Neuron (in vitro differentiated cells): ENCODE results near the gene NUP42.
"Not testable (repeated sequence)": the region's sequence is repeated elsewhere in the genome, so short reads cannot be mapped to it uniquely, and the experiment has no call there.

Experiments
- H2AFZ ChIP-seq: one replicate; pipeline ENCODE4 v1.6.1; 2013; ENCODE audit warnings: low read depth, mild to moderate bottlenecking, inconsistent platforms, low read length, moderate library complexity
- H3K27me3 ChIP-seq: one replicate; pipeline ENCODE4 v1.6.1; 2013; ENCODE audit warnings: low read length; ENCODE audit not compliant: insufficient read depth
- H3K36me3 ChIP-seq: one replicate; pipeline ENCODE4 v1.6.1; 2013; ENCODE audit warnings: low read length; ENCODE audit not compliant: insufficient read depth
- H3K4me1 ChIP-seq: one replicate; pipeline ENCODE4 v1.6.1; 2013; ENCODE audit warnings: low read length; ENCODE audit not compliant: insufficient read depth
- H3K4me3 ChIP-seq: 2 replicates; pipeline ENCODE4 v1.5.1; 2013; ENCODE audit warnings: mild to moderate bottlenecking, low read length, moderate library complexity
- H3K9me3 ChIP-seq: one replicate; pipeline ENCODE4 v1.6.1; 2013; ENCODE audit warnings: low read length

Gene NUP42

DNA sequence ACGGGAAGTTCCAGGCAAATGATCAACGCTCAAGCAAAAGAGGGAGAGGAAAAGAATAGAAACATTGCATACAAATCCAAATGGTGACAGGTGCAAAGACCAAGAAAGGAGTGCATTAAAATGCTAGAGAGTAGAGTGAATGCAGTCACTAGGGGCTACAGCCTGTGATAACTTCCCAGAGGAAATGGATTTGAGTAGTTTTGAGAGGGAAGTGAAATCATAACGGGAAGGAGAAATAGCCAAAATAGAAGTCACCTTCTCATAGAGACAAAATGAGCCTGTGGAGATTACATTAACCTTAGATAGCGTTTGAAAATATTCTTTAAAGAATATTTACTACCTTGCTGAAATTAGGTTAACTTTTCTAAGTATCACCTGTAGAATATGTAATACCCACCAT is 26.5 kb downstream of the NUP42 start:
- H3K9me3 ChIP-seq: peaks cover 3% of the 10 kb centered on the region
- H3K4me1 ChIP-seq: no peaks in the 10 kb centered on the region
- peaks cover 6% of the 10 kb centered on the region for H3K36me3 ChIP-seq
- H2AFZ ChIP-seq: no peak overlapping the region
- H3K27me3 ChIP-seq: no peaks in the 10 kb centered on the region
- no peak overlapping the region for H3K4me3 ChIP-seq

DNA sequence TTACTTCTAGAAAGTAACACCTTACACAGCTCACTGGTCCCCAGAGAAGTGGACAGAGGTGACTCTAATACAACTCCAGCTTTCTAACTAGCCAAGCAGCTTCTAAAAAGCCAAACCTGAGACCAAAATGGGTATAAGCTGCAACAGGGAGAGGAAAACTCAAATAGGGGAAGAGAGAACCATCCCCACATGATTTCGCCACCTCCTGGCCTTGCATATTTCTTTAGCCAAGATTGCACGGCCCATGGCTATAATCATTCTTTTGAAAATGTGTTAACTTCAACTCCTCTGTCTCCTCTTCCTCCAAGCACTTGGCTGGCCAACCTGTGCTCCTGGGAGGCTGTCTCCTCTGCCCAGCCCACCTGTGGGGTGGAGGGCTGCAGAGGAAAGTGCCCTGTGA is 28.7 kb downstream of the NUP42 start:
- no peak overlapping the region for H2AFZ ChIP-seq
- no peak overlapping the region for H3K4me3 ChIP-seq
- peaks cover 3% of the 10 kb centered on the region for H3K9me3 ChIP-seq
- no peaks in the 10 kb centered on the region for H3K27me3 ChIP-seq
- H3K4me1 ChIP-seq: no peaks in the 10 kb centered on the region
- H3K36me3 ChIP-seq: no peaks in the 10 kb centered on the region

DNA sequence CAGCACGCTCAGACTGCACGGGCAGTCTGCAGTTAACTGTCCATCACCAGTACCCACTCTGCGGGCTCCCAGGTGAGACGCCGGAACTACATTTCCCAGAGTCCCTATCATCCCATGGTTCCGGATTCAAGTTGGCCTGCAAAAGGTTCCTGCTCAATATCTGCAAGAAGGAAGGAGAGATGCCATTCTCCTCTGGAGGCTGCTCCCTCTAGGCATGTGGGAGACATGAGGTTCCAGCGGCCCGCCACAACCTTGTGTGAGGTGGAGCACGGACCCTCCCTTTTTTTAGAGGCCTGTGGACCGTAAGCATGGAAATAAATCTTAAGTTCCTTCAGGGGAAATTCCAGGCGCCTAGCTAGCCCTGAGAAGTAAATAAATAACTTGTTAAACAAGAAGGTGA is 29.7 kb downstream of the NUP42 start:
- Histone ChIP-seq H3K36me3 (no peaks in the 10 kb centered on the region), H3K4me3 (no peak overlapping the region), H2AFZ (no peak overlapping the region), H3K27me3 (no peaks in the 10 kb centered on the region), H3K4me1 (no peaks in the 10 kb centered on the region), H3K9me3 (no peaks in the 10 kb centered on the region)

DNA sequence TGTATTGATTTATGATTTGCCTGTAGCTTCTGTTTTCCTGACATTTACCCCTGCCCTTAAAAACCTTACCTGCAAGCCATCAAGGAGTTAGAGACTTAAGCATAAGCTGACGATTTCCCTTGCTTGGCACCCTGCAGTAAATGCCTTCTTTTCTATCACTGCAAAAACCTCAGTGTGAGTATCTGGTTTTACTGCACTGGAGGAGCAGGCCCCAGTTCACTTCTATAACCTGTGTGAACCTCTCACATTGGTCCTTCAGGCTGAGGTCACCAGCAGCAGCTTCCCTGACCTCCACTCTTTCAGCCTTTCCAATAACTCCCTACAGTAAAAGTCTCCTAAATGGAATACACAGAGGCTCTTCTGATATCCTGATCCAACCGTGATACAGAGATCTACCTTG is 30.5 kb downstream of the NUP42 start:
- Histone ChIP-seq H3K4me3 (no peak overlapping the region), H3K9me3 (no peaks in the 10 kb centered on the region), H2AFZ (no peak overlapping the region), H3K27me3 (no peaks in the 10 kb centered on the region), H3K36me3 (no peaks in the 10 kb centered on the region), H3K4me1 (no peaks in the 10 kb centered on the region)

DNA sequence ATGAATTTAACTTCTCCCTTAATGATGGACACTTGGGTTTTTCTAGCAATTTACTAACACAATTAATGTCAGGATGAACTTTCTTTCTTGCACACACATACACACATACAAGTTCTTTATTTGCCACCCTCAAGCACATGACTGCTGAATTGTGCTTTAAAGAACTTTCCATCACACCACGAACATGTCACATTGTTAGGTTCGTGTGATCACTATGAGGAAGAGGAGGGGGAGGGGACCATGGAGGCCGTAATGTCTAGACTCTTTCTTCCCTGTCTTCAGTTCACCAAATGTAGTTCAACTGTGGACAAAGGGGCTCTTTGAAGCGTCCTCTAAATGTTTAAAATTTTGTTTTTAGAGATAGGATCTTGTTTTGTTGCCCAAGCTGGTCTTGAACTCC is 31.0 kb downstream of the NUP42 start:
- Histone ChIP-seq H3K4me1 (no peaks in the 10 kb centered on the region), H2AFZ (no peak overlapping the region), H3K27me3 (no peaks in the 10 kb centered on the region), H3K36me3 (no peaks in the 10 kb centered on the region), H3K9me3 (no peaks in the 10 kb centered on the region), H3K4me3 (no peak overlapping the region)

DNA sequence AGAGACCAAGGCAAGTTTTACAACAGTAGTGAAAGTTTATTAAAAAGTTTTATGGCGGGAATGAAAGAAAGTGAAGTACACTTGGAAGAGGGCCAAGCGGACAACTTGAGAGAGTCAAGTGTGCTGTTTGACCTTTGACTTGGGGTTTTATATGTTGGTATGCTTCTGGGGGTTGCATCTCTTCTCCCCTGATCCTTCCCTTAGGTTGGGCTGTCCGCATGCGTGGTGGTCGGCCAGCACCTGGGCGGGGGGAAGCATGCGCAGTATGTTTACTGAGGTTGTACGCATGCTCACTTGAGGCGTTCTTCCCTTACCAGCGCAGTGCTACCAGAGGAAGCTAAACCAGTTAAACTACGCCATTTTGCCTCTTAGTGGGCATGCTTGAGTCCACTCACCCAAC is 31.9 kb downstream of the NUP42 start:
- Histone ChIP-seq H3K36me3 (no peaks in the 10 kb centered on the region), H3K4me1 (no peaks in the 10 kb centered on the region), H2AFZ (no peak overlapping the region), H3K4me3 (no peak overlapping the region), H3K9me3 (no peaks in the 10 kb centered on the region), H3K27me3 (no peaks in the 10 kb centered on the region)

DNA sequence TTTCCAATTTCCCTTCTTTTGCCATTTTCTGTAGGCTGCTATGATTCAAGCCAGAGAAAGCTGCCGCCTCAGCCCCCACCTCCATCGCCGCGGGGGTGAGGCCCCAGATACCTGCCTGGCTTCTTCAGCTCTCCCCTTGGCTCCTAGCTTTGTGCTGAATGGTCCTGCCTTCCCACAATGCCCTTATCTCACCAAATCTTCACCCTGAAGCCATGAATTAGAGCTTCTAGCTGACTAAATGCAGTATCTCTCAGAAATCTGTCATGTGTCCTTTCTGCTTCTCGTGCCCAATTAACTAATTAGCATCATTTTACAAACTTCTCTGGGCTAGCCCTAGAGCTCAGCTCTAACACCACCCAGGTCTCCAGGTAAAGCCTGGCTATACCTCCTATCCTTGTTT is 32.6 kb downstream of the NUP42 start:
- no peaks in the 10 kb centered on the region for H3K36me3 ChIP-seq
- H3K4me3 ChIP-seq: no peak overlapping the region
- H2AFZ ChIP-seq: no peak overlapping the region
- H3K4me1 ChIP-seq: no peaks in the 10 kb centered on the region
- H3K27me3 ChIP-seq: no peaks in the 10 kb centered on the region
- H3K9me3 ChIP-seq: no peaks in the 10 kb centered on the region

DNA sequence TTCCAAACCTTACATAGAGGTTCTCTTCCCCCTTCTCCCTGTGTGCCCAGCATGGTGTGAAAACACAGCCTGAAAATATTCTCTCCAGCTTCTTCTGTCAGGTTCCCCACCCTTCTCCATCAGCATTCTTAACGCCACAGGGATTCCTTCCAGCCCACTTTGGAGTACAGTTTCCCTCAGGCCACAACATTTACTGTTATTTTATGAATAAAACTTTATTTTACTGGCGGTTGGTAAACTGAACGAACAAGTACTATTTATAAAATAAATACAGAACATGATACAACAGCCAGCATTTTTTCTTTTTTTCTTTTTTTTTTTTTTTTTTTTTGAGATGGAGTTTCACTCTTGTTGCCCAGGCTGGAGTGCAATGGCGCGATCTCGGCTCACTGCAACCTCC is 33.1 kb downstream of the NUP42 start:
- Histone ChIP-seq H3K27me3 (no peaks in the 10 kb centered on the region), H3K4me1 (no peaks in the 10 kb centered on the region), H2AFZ (no peak overlapping the region), H3K36me3 (no peaks in the 10 kb centered on the region), H3K4me3 (no peak overlapping the region), H3K9me3 (no peaks in the 10 kb centered on the region)

DNA sequence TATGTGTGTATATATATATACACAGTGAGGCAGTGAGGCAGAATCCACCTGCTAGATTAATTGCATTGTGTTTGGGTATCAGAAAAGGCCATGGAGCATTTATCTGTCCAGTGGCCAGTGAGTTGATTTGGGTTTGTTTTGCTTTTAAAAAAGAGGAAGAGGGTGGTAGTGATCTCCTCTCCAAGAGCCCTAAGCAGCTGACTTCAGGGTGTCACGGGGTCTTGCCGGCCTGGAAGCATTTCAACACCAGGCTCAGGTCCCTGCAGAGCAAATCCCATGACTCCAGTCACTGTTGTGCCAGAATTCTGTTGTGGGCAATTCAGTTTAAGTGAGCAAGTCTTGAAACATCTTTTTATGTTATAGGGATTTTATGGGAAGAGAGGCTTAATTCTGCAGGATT is 34.2 kb downstream of the NUP42 start:
- Histone ChIP-seq H3K36me3 (no peaks in the 10 kb centered on the region), H3K27me3 (no peaks in the 10 kb centered on the region), H2AFZ (no peak overlapping the region), H3K4me3 (no peak overlapping the region), H3K4me1 (no peaks in the 10 kb centered on the region), H3K9me3 (no peaks in the 10 kb centered on the region)

DNA sequence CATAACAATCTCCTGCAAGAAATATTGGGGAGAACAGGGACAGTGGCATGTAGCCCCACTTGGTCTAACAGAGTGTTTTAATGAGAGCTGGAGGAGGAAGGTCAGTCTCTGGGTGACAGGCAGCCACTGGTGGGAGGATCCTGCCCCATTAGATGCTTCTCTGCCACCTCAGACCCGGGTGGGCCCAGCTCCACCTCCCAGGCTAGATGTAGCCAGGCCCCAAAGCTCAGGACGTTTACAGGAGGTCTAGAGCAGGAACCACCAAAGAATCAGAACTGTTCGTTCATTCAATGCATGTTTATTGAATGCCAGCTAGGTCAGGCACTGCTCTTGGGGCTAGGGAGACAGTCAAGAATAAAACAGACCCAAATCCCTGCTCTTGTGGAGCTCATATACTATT is 36.3 kb downstream of the NUP42 start:
- H3K4me1 ChIP-seq: no peaks in the 10 kb centered on the region
- H3K9me3 ChIP-seq: no peaks in the 10 kb centered on the region
- no peaks in the 10 kb centered on the region for H3K27me3 ChIP-seq
- H3K4me3 ChIP-seq: no peak overlapping the region
- H2AFZ ChIP-seq: no peak overlapping the region
- no peaks in the 10 kb centered on the region for H3K36me3 ChIP-seq

DNA sequence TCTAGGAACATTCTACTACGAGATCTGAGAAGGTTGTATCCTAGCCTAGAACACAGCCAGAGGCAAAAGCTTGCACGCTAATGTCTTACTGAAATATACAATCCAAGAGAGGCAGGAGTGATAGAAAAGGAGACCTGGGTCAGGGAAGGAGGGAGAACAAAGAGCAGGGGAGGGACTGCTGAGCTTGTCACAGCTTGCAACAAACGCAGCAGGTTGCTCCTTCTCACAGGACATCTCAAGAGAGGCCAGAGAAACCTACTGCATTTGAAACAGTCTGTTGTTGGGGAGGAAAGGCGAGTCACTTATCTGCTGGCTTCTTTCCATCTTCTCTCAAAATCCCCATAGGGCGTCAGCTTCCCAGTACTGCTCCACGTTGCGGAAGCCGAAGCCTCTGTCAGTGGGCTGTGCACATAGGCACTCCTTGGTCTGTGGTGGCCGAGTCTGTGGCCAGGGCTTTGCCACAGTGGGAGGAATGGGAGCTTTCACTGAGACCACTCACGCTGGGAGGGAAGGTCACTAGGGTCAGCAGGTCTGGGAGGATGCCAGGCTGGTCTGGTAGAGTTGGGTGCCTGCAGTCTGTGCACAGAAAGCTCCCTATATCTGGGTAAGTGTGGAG is 39.0 kb downstream of the NUP42 start:
- Histone ChIP-seq H3K4me3 (no peak overlapping the region), H3K9me3 (no peaks in the 10 kb centered on the region), H2AFZ (peak overlapping the region; percentile 36), H3K27me3 (no peaks in the 10 kb centered on the region), H3K4me1 (no peaks in the 10 kb centered on the region), H3K36me3 (no peaks in the 10 kb centered on the region)

DNA sequence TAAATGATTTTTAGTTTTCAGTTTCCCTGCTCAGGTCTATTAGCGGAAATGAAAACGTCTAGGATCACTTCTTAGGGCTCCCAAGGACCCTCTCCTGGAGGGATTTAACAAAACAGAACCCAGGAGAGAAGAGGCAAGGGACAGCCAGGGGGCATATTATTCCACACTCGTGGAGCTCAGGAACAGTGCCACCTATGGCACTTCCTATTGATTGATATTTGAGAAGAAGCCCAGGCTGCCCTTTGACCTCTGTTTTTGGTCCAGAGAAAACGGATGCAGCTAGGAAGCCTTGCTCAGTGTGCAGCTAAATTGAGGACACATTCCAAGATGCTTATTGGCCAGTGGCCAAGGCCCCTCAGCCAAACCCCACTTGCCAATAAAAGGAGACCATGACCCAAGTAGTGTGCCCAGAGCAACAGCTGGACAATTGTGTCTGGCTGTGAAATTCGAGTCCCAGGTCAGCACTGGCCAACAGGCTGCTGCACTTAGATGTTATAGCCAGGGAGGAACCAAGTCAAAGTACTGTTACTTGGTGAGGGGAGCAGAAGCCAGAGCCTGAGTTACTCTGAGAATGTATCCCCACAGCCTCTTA is 40.7 kb downstream of the NUP42 start:
- Histone ChIP-seq H3K9me3 (no peaks in the 10 kb centered on the region), H3K4me3 (no peak overlapping the region), H3K4me1 (no peaks in the 10 kb centered on the region), H3K36me3 (no peaks in the 10 kb centered on the region), H2AFZ (no peak overlapping the region), H3K27me3 (no peaks in the 10 kb centered on the region)

DNA sequence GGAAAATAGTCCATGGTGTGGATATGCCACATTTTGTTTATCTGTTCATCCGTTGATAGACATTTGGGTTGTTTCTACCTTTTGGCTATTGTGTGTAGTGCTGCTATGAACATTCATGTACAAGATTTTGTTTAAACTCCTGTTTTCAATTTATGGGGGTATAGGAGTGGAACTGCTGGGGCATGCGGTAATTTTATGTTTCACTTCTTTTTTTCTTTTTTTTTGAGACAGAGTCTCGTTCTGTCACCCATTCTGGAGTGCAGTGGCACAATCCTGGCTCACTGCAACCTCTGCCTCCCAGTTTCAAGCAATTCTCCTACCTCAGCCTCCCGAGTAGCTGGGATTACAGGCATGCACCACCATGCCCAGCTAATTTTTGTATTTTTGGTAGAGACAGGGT is 42.5 kb downstream of the NUP42 start:
- H3K4me1 ChIP-seq, H3K36me3 ChIP-seq, H3K4me3 ChIP-seq, H2AFZ ChIP-seq, H3K9me3 ChIP-seq, H3K27me3 ChIP-seq: not testable (repeated sequence)

DNA sequence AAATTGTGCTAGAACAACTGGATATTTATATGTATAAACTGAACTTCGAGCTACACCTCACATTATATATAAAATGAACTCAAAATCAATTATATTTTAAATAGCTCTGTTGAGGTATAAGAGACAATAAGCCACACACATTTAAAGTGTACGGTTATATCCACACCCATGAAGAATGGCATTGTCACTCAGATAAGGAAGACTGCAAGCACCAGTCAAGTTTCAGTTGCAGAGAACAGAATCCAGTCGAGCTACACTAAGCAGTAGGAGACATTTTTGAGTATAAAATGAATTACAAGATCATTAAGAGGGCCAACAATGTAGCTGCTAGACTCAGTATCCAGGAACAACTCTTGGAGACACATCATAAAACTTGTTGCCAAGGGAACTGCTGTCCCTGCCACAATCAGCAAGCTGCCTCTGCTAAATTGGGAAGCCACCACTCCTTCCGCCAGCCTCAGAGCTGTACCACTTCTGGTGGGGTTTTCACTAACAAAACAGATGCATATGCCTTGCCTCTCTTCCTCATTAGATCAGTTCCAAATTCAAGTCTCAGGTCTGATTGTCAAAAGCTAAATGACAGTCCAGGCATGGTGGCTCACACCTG is 45.1 kb downstream of the NUP42 start:
- Histone ChIP-seq H3K27me3 (no peaks in the 10 kb centered on the region), H3K9me3 (no peaks in the 10 kb centered on the region), H3K36me3 (no peaks in the 10 kb centered on the region), H3K4me1 (no peaks in the 10 kb centered on the region), H3K4me3 (no peak overlapping the region), H2AFZ (no peak overlapping the region)
